ENCODE results near the gene KLHDC8A. TPM values are rescaled to one million over a fixed set of nuclear protein-coding genes. Genes with fewer than 3 reads are reported as not detected.

Gene KLHDC8A
- total RNA-seq: under 1 TPM in 1 of 2 donors, not detected in 1; under 0.01 TPM

DNA sequence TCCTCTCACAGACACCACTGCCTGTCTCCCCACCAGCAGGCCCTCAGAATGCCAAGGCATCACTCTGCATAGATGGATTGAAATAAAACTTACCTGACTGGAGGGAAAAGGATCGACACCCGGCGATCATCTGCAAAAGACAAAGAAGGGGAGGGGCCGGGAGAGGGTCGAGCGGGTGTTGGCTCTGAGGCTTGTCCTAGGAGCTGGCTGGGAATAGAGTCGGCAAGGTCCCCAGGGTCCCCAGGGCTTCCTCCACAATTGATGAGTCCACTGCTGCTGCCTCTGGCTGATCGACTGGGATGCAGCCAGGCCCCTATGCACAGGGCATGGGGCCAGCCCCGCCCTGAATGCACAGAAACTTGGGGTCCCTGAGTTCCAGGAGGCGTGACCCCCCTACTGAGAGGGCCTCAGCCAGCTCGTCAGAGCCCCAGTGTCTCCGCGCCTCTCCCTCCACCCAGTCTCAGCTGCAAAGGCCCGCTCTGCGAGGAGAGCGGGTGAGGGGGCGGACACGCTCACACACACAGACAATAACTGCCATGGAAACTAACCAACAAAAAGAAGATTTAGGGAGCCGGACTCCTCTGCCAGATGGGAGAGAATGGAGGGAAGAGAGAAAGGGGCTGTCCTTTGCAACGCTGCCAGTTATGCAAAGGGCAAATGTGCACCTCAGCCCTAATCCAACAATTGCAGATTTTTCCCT, at the start of gene KLHDC8A:
Gene KLHDC8A (minus strand): TSS at position 483 of the 700 bp plus-strand sequence. CDS start 13,318 bp downstream, outside the sequence.

GRCh38 chr1:205321162-205321958, 35.4 kb downstream of the KLHDC8A start, which contains the start of gene NUAK2:
TSS of gene NUAK2 (minus strand) at chr1:205321745. CDS start at chr1:205321628, 117 bp downstream.

Small RNAs within 50 kb of the gene (small RNA-seq; reads per million reads assigned to genes)
- gene SNRPGP10: 0 to 0.06 reads per million in 2 donors

Other genes starting within 250 kb of the KLHDC8A start
- gene RBBP5, start 234.9 kb downstream of the KLHDC8A start, total RNA-seq: 10 to 100 TPM; 15.1 to 21.6 TPM
- gene DSTYK, start 145.2 kb downstream of the KLHDC8A start, total RNA-seq: 10 to 100 TPM; 32.0 to 35.6 TPM
- 1 to 10 TPM; 7.2 to 7.3 TPM for gene TMCC2, start 129.0 kb downstream of the KLHDC8A start, total RNA-seq
- gene NUAK2, start 35.2 kb downstream of the KLHDC8A start, total RNA-seq: under 1 TPM; under 0.01 to 0.33 TPM
- under 1 TPM in 1 of 2 donors, not detected in 1; 0.33 TPM for gene LEMD1, start 65.1 kb upstream of the KLHDC8A start, total RNA-seq
- gene BLACAT1, start 99.1 kb upstream of the KLHDC8A start, total RNA-seq: under 1 TPM; under 0.01 TPM
- gene CDK18, start 147.7 kb upstream of the KLHDC8A start, total RNA-seq: 1 to 10 TPM; 4.3 to 4.8 TPM